GM21367 (cell line): ENCODE data around the gene SLC19A1.

Experiments used
- ATAC-seq: cut with Tn5 transposase; IDR thresholded peaks from one replicate; pipeline ENCODE4 v1.9.1; 2021; ENCODE audit not compliant: unreplicated experiment

The SLC19A1 gene

DNA sequence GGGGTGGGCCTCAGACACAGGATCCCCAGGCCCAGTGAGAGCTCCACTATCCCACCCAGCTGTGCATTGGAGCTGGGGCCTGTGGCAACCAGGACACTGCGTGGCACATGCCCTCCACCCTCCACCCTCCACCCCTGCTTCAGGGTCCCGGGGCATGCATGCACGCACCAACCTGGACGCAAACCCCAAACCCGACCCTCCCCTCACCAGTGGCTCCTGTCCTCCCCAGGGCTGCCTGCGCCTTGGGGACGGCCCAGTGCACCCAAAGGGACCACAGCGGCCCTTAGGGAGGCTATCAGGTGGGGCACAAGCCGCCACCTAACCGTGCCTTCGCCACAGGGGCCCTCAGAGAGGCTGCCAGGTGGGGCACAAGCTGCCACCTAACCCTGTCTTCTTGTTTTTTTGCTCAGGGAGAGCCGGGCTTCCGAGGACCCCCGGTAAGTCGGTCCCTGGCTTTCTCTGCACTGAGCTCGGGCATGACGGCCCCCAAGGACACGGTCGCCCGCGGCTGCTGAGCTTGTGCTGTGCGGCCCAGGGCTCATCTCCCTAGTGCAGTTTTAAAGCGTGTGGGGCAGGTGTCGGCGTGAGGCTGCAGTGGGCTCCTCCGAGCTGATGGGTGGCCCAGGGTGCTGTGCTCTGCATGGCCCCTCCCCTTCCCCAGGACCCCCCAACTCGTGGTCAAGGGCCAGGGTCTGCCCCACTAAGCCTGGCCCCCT is 47.9 kb downstream of the SLC19A1 start:
- ATAC-seq = no peak

GRCh38 chr21:45493401-45494001 is 48.7 kb downstream of the SLC19A1 start:
- no peak for ATAC-seq

DNA sequence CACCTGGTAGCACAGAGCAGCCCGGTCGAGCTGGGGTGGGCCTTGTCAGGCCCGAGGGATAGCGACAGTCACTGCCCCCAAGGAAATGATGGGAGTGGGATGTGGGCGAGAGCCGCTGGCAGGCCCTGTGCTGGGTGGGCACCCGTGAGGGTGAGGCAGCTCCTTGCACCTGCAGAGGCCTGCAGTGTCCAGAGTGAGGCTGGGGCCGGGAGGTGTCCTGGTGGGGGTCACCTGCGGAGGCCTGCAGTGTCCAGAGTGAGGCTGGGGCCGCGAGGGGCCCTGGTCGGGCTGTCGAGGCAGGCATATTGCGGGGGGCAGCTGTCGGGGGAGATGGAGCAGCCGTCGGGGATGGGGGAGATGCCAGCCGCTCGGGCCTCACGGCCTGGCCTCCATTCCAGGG is 49.5 kb downstream of the SLC19A1 start:
- no peak for ATAC-seq

DNA sequence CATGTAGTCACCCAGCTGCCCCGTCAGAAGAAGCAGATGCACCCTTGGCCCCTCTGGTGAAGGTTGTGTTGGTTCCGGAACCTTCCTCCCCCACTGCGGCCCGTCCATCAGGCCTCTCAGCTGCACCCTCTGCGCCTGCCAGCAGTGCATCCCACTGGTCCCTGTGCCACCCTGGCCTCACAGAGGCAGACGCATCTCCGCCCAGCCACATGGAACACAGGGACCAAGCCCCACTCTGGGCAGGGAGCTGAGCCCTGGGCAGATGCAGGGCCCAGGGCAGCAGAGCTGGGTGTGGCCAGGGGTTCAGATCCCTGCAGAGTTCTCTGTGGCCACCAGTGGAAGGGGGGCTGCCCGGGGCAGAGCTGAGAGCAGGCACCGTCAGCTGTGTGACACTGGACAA is 50.6 kb downstream of the SLC19A1 start:
- ATAC-seq = no peak

DNA sequence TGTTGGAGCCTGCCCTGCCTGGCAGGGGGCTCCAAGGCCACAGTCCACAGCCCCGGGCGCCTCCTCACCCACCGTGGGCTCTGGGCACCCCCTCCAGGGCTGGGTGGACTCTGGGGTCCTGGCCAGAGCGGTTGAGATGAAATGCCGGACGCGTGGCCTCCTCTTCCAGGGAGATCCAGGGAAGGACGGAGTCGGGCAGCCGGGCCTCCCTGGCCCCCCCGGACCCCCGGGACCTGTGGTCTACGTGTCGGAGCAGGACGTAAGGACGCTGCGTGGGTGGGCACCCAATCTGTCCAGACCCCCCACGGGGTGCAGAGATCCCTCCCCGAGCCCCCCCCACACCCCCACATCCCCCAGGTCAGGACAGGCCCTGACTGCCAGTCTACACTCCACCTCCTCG is 51.2 kb downstream of the SLC19A1 start:
- no peak for ATAC-seq

DNA sequence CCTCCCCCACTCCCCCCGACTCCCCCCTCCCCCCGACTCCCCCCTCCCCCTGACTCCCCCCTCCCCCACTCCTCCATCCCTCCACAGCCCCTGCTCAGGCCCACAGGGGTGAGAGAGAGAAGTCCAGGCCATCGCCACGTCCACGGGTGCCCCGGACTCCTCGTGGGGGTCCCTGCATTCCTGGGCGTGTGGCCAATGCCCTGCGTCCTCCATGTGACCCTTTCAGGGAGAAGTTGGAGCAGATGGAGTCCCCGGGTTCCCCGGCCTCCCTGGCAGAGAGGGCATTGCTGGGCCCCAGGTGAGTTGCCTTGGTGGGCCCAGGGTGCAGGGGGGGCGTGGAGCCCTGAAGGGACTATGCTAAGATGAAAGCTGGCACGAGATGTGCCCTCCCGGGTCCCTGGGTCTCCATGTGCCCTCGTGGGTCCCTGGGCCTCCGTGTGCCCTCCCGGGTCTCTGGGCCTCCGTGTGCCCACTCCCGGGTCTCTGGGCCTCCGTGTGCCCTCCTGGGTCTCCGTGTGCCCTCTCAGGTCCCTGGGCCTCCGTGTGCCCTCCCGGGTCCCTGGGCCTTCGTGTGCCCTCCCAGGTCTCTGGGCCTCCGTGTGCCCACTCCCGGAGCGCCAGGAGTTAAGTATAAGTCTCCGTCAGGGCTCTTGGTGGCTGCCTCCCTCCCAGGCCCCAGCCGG is 52.0 kb downstream of the SLC19A1 start:
- ATAC-seq = no peak

GRCh38 chr21:45489722-45489982 is 52.6 kb downstream of the SLC19A1 start:
- no peak for ATAC-seq

- ATAC-seq = no peak
Measured at GRCh38 chr21:45488931-45489721, 53.1 kb downstream of the SLC19A1 start.

- ATAC-seq = no peak
Measured at GRCh38 chr21:45487891-45488600, 54.2 kb downstream of the SLC19A1 start.

GRCh38 chr21:45487161-45487806 is 55.0 kb downstream of the SLC19A1 start:
- ATAC-seq = no peak

DNA sequence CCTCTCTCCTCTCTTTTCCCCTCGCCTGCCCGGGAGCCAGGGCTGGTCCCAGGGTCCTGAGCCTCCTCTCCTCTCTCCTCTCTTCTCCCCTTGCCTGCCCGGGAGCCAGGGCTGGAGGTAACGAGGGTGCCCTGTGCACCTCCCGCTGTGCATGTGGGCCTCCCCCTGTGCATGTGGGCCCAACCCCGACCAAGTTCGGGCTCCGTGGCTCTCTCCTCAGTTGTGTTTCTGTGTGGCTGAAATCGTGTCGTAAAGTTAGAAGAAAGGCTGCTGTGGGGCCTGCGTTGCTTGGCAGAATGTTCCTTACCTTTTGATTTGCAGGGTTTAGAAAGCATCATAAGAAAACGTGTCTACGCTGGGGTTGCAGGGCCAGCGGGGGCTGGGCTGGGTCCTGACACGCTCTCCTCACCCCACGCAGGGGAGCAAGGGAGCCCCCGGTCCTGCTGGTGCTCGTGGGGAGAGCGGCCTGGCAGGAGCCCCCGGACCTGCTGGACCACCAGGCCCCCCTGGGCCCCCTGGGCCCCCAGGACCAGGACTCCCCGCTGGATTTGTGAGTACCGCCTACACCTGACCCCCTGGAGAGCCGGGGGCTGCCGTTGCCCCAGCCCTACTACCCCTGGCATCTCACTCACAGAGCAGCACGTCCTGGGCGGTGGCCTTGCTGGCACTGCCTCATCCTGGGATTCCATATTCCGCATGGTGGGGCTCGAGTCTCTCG is 55.6 kb downstream of the SLC19A1 start:
- no peak for ATAC-seq

GRCh38 chr21:45485686-45486442 is 56.4 kb downstream of the SLC19A1 start:
- no peak for ATAC-seq

DNA sequence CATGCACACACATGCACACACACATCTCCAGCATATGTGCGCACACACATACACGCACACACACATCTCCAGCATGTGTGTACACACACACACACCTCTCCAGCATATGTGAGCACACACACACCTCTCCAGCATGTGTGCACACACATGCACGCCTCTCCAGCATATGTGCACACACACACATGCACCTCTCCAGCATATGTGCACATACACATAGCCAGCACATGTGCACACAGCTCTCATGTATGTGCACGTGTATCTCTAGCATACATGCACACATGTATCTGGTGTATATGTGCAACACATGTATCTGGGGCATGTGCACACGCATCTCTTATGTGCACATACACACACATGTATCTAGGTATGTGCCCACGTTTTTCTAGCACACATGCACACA is 57.9 kb downstream of the SLC19A1 start:
- ATAC-seq = no peak

DNA sequence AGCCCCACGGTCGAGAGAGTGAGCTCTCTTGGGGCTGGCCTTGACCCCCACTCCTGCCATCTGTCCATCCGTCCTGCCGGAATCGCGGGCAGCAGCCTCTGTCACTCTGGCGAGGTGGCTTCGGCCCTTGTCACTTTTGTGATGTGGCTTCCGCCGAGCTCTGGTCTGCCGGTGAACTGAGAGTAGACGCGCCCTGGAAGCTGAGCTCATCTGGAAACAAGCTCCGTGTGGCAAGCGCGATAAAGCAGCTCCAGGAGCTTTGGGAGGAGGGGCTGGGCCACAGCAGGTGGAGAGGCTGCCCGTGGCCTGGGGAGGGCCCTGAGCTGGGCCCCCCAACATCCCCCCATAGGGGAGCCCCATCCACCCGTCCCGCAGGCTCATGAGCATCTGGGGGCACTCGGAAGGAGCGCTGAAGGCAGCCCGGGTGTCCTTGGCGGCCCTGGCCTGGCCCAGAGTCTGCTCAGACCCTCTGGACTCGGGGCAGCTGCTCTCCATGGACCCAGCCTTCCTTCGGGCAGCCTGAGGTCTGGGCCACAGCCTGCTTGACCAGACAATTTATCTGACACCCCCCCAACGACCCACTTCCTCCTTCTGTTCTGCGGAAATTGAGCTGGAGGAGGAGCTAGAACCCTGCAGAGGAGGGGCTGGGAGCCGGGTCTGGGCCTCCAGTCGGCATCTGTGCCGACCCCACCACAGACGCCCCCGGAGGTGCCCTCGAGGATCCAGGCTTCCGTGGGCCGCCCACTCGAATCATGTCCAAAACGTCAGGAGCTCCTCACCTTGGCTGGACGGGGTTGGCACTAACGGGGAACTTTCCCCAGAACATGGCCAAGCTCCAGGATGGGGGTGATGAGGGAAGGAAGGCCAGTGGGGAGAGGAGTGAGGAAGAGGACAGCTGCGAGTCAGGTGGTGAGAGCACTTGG is 59.1 kb downstream of the SLC19A1 start:
- no peak for ATAC-seq

GRCh38 chr21:45481977-45482898 is 60.0 kb downstream of the SLC19A1 start:
- ATAC-seq = no peak

DNA sequence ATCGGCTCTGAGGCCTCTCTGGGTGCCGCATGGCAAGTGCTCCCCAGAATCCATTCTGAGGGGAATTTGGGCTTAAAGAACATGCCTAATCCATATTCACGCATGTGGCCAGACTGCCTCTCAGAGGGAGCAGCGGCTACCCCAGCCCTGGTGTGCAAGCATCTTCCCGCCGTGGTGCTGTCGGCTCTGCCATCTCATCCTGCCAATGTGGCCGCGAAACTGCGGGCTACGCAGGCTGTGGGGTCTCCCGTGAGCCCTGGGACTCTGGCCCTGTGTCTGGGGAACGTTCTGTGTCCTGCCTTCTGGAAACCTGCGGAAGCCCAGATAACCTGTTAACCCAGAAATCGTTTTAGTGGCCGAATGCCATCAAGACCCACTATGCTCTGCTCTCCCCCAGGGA is 60.7 kb downstream of the SLC19A1 start:
- ATAC-seq = no peak
